Measurements from ENCODE around the gene CYB561D2. TPM values are rescaled to one million over a fixed set of nuclear protein-coding genes. Genes with fewer than 3 reads are reported as not detected.

CYB561D2 gene
- total and polyA plus RNA-seq, 2 of the 13 experiments (the other 11 are each of a cell fraction or from before 2014, with no cell fraction given) = 11.1 to 17.2 TPM

DNA sequence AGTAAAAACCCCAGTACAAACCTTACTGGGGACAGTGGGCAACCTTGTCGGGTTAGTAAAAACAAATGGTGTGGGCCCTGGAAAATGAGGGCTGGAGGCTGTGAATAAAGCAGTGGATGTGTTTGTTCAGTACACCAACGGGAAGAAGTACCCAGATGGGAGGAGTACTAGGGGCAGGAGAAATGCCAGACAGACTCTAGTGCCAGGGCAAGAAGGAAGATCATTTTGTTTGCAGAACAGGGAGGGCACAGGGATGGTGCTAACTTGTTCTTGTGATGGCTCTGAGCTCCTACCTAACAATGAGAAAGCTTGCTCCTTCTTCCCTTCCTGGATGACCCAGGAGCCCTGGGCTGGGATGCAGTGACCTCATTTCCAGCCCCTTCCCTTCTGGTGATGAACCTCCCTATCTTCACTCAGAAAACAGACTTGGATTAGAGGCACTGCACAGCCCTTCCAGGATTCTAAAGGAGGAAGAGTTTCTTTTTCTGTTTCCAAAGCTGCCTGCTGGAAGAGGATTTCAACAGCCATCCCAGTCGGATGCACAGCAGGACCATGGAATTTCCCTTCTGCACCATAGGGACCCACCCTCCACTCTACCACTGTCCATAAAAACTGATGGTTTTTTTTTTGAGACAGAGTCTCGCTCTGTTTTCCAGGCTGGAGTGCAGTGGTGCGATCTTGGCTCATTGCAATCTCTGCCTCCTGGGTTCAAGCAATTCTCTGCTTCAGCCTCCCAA lies 16.2 kb upstream of the CYB561D2 start:
- Histone ChIP-seq H4K20me1 (ENCODE audit: insufficient read depth, low read length) (peaks cover 12% of the 10 kb centered on the region), H3K36me3 (replicated peaks in 1 of 2; ENCODE audit: control insufficient read depth in 1 of 2, insufficient read depth in 2 of 2, low read length in 2 of 2) (peaks cover 22 to 39% of the 10 kb centered on the region in 2 experiments), H3K9me3 (ENCODE audit: low read length) (no peaks in the 10 kb centered on the region), H3K79me2 (ENCODE audit: insufficient read depth, low read length) (peaks cover 46% of the 10 kb centered on the region), H3K4me3 (replicated peaks in 1 of 3; ENCODE audit: insufficient read depth in 1 of 3, low read depth in 2 of 3, low read length in 3 of 3) (no peak overlapping the region), H3K4me2 (ENCODE audit: low read depth, low read length) (peak overlapping the region; percentile 97), H3K27ac (ENCODE audit: extremely low read length, insufficient read depth, low read length) (no peak overlapping the region), H2AFZ (ENCODE audit: low read length) (no peak overlapping the region), H3K9ac (ENCODE audit: insufficient read depth, low read depth, low read length) (peak overlapping the region; percentile 15; the same call in 1 of the 2 replicates), H3K4me1 (ENCODE audit: insufficient read depth, low read length) (peaks cover 53% of the 10 kb centered on the region), H3K27me3 (ENCODE audit: control insufficient read depth in 1 of 2, insufficient read depth in 2 of 2, low read length in 2 of 2) (peaks cover 0 to 2% of the 10 kb centered on the region in 2 experiments; a peak in 1 of 5 replicates)
- no peak for DNase-seq (ENCODE audit: low spot score)
- no peak for FAIRE-seq
- ATAC-seq = no peak
- 82% methylated on average over 5 of the region's 5 CpGs for WGBS (ENCODE audit: low lambda C conversion rate)
- in situ Hi-C loops (cut with HindIII; ENCODE audit: extremely low pct_ligation_motif_present, low pct_unique_long_range_greater_than_20kb) (no loop called here), intact Hi-C loops (cut with micrococcal nuclease; ENCODE audit: unreplicated experiment) (no loop called here)
- TF ChIP-seq RBFOX2 (IDR thresholded peaks at IDR 0.05; ENCODE audit: low read depth, low read length) (0 out of 2 replicates have a peak, but pooled peaks have one; percentile 9), ZNF546 (CRISPR knock-in tag; conservative IDR thresholded peaks at IDR 0.05) (no peak), POLR2G (IDR thresholded peaks at IDR 0.05; ENCODE audit: low read depth, low read length) (peak; percentile 31; the same call in 1 of the 2 replicates)
- no TSS peak for BruUV-seq (replicated peaks)
- ChIA-PET CTCF (ENCODE audit: low intra/inter-chr PET ratio, low total read pairs) (no interaction called here), POLR2A (interaction anchor here (4.7 kb wide), 1 partner anchor 11 kb away, joined by 58 read pairs; the partner anchor contains the start of gene HYAL2)

- ATAC-seq (peak; percentile 18), FAIRE-seq (peak; percentile 46), DNase-seq (ENCODE audit: low spot score) (no peak)
- no peak overlapping the region for H2AFZ ChIP-seq (ENCODE audit: low read length)
- WGBS (ENCODE audit: low lambda C conversion rate) = 0% methylated on average over 10 of the region's 31 CpGs
- peaks cover 51% of the 10 kb centered on the region for H3K4me1 ChIP-seq (ENCODE audit: insufficient read depth, low read length)
- intact Hi-C loops (cut with micrococcal nuclease; ENCODE audit: unreplicated experiment) (no loop called here), in situ Hi-C loops (cut with HindIII; ENCODE audit: extremely low pct_ligation_motif_present, low pct_unique_long_range_greater_than_20kb) (no loop called here)
- H3K27me3 ChIP-seq (ENCODE audit: control insufficient read depth in 1 of 2, insufficient read depth in 2 of 2, low read length in 2 of 2) = peaks cover 1 to 2% of the 10 kb centered on the region in 2 experiments; a peak in 1 of 5 replicates
- H3K79me2 ChIP-seq (ENCODE audit: insufficient read depth, low read length) = peaks cover 46% of the 10 kb centered on the region
- POLR2A ChIA-PET = interaction anchor here (0.7 to 4.7 kb wide), 36 partner anchors 9 to 1163 kb away, joined by 3 to 66 read pairs (median 6); partner anchors contain the start of genes C3orf18, CYB561D2, DCAF1 and GNAI2
- BruUV-seq (replicated peaks) = TSS peak; percentile 76
- peak overlapping the region; percentile 95 for H3K9ac ChIP-seq (ENCODE audit: insufficient read depth, low read depth, low read length)
- peaks cover 10 to 19% of the 10 kb centered on the region in 2 experiments; a peak in 4 of 5 replicates for H3K36me3 ChIP-seq (replicated peaks in 1 of 2; ENCODE audit: control insufficient read depth in 1 of 2, insufficient read depth in 2 of 2, low read length in 2 of 2)
- CTCF ChIA-PET (ENCODE audit: low intra/inter-chr PET ratio, low total read pairs) = no interaction called here
- peak overlapping the region; percentile 85 for H3K27ac ChIP-seq (ENCODE audit: extremely low read length, insufficient read depth, low read length)
- H3K4me2 ChIP-seq (ENCODE audit: low read depth, low read length) = peak overlapping the region; percentile 97
- H4K20me1 ChIP-seq (ENCODE audit: insufficient read depth, low read length) = peaks cover 12% of the 10 kb centered on the region
- H3K9me3 ChIP-seq (ENCODE audit: low read length) = no peaks in the 10 kb centered on the region
- H3K4me3 ChIP-seq (replicated peaks in 1 of 3; ENCODE audit: insufficient read depth in 1 of 3, low read depth in 2 of 3, low read length in 3 of 3) = peak overlapping the region; percentile 86 to 89 (median 88)
- TF ChIP-seq, protein P1, sequence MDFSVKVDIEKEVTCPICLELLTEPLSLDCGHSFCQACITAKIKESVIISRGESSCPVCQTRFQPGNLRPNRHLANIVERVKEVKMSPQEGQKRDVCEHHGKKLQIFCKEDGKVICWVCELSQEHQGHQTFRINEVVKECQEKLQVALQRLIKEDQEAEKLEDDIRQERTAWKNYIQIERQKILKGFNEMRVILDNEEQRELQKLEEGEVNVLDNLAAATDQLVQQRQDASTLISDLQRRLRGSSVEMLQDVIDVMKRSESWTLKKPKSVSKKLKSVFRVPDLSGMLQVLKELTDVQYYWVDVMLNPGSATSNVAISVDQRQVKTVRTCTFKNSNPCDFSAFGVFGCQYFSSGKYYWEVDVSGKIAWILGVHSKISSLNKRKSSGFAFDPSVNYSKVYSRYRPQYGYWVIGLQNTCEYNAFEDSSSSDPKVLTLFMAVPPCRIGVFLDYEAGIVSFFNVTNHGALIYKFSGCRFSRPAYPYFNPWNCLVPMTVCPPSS (IDR thresholded peaks at IDR 0.05) = no peak
- TF ChIP-seq NFE2 (CRISPR knock-in tag; IDR thresholded peaks at IDR 0.05) (no peak), ZNF468 (CRISPR knock-in tag; IDR thresholded peaks at IDR 0.05) (peak; percentile 95; the same call in 1 of the 2 replicates), CCAR2 (optimal IDR thresholded peaks at IDR 0.05; ENCODE audit: low read depth, low read length) (no peak), BRCA1 (CRISPR knock-in tag; IDR thresholded peaks at IDR 0.05) (no peak), ATM (IDR thresholded peaks at IDR 0.05; ENCODE audit: borderline replicate concordance) (no peak), E2F5 (CRISPR knock-in tag; conservative IDR thresholded peaks at IDR 0.05) (no peak), RARG (CRISPR knock-in tag; IDR thresholded peaks at IDR 0.05; ENCODE audit: low read depth) (no peak)
- TF ChIP-seq, protein P2, sequence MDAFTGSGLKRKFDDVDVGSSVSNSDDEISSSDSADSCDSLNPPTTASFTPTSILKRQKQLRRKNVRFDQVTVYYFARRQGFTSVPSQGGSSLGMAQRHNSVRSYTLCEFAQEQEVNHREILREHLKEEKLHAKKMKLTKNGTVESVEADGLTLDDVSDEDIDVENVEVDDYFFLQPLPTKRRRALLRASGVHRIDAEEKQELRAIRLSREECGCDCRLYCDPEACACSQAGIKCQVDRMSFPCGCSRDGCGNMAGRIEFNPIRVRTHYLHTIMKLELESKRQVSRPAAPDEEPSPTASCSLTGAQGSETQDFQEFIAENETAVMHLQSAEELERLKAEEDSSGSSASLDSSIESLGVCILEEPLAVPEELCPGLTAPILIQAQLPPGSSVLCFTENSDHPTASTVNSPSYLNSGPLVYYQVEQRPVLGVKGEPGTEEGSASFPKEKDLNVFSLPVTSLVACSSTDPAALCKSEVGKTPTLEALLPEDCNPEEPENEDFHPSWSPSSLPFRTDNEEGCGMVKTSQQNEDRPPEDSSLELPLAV (CRISPR knock-in tag; conservative IDR thresholded peaks at IDR 0.05; ENCODE audit: low read depth) = peak; percentile 81; the same call in 1 of the 2 replicates
Observed at GRCh38 chr3:50336452-50337174, 14.0 kb upstream of the CYB561D2 start.
